CD8-positive, alpha-beta memory T cell (primary cell): ENCODE data around the gene PNKD. TPM values are rescaled to one million over a fixed set of nuclear protein-coding genes. Genes with fewer than 3 reads are reported as not detected.

ENCODE experiments used
- CTCF ChIA-PET: fragments of 350-600 bp; sonication (Branson Sonifier 250); formaldehyde crosslinking; loops from one replicate; lab custom pipeline; 2021; ENCODE audit warnings: antibody characterized with exemption; lab: Charles Lee
- POLR2A ChIA-PET: fragments of 350-600 bp; sonication (Branson Sonifier 250); formaldehyde crosslinking; loops from one replicate; lab custom pipeline; 2021; ENCODE audit warnings: antibody characterized with exemption; lab: Charles Lee
- DNase-seq, 5 donors: peaks; one replicate each; pipeline versions ENCODE4 v3.0.0 to v3.0.0-alpha.2; 2020 to 2022; ENCODE audit warnings: mixed read lengths in 1 of 5
- H3K27ac ChIP-seq: one replicate; pipeline ENCODE4 v1.7.0; 2013; ENCODE audit warnings: low read depth, mild to moderate bottlenecking, low read length, moderate library complexity
- H3K27me3 ChIP-seq: 2 replicates; pipeline ENCODE4 v1.7.0; 2013; ENCODE audit warnings: low read length, mild to moderate bottlenecking; ENCODE audit not compliant: insufficient read depth, poor library complexity, severe bottlenecking
- H3K36me3 ChIP-seq: 2 replicates; pipeline ENCODE4 v1.7.0; 2013; ENCODE audit warnings: mild to moderate bottlenecking, low read length, moderate library complexity; ENCODE audit not compliant: insufficient read depth
- H3K4me1 ChIP-seq: 2 replicates; pipeline ENCODE4 v1.7.0; 2013; ENCODE audit warnings: mild to moderate bottlenecking, low read length, moderate library complexity; ENCODE audit not compliant: insufficient read depth
- H3K4me3 ChIP-seq: 2 replicates; pipeline ENCODE4 v1.7.0; 2013; ENCODE audit warnings: mild to moderate bottlenecking, low read length
- H3K9me3 ChIP-seq: 2 replicates; pipeline ENCODE4 v1.7.0; 2013; ENCODE audit warnings: mild to moderate bottlenecking, low read length
- H3K27ac Mint-ChIP-seq, 8 donors: one replicate each; pipeline ENCODE4 v1.8.0; 2020 to 2021; ENCODE audit warnings: mixed read lengths in 8 of 8, mild to moderate bottlenecking in 6 of 8, inconsistent platforms in 3 of 8, moderate library complexity in 3 of 8
- H3K27me3 Mint-ChIP-seq, 2 donors: one replicate each; pipeline ENCODE4 v1.8.0; 2020 to 2021; ENCODE audit warnings: mixed read lengths in 2 of 2, mild to moderate bottlenecking in 1 of 2, moderate library complexity in 1 of 2
- H3K36me3 Mint-ChIP-seq, 3 donors: one replicate each; pipeline ENCODE4 v1.8.0; 2020 to 2021; ENCODE audit warnings: mixed read lengths in 3 of 3, inconsistent platforms in 1 of 3, mild to moderate bottlenecking in 1 of 3
- H3K4me1 Mint-ChIP-seq, 3 donors: one replicate each; pipeline ENCODE4 v1.8.0; 2020 to 2021; ENCODE audit warnings: mixed read lengths in 3 of 3, inconsistent platforms in 1 of 3, mild to moderate bottlenecking in 1 of 3
- H3K4me3 Mint-ChIP-seq, 7 donors: one replicate each; pipeline ENCODE4 v1.8.0; 2020 to 2021; ENCODE audit warnings: mixed read lengths in 7 of 7, mild to moderate bottlenecking in 6 of 7, moderate library complexity in 4 of 7, inconsistent platforms in 2 of 7
- H3K9me3 Mint-ChIP-seq, 5 donors: one replicate each; pipeline ENCODE4 v1.8.0; 2020 to 2022; ENCODE audit warnings: mixed read lengths in 5 of 5, mild to moderate bottlenecking in 3 of 5, moderate library complexity in 2 of 5, inconsistent platforms in 1 of 5
- polyA plus RNA-seq: library from polyadenylated mRNA; unstranded; fragments of 300-500 nt; fragmentation: Illumina TruSeq; gene quantifications from one replicate; pipeline ENCODE4 v1.2.3, GENCODE V29; 2021
- total RNA-seq, 2 experiments: library from RNA; stranded (reverse); gene quantifications; one replicate each; pipeline ENCODE4 v1.2.3, GENCODE V29; 2021

PNKD gene
- total RNA-seq, result 10 to 100 TPM; 26.8 to 31.6 TPM
- 111 TPM for polyA plus RNA-seq

- ChIA-PET POLR2A (interaction anchor here (0.6 to 4.8 kb wide), 13 partner anchors 9 to 389 kb away, joined by 3 to 41 read pairs (median 3); partner anchors contain the start of genes ARPC2, BCS1L, GPBAR1 and ZNF142), CTCF (interaction anchor here (0.8 to 8.4 kb wide), 20 partner anchors 8 to 125 kb away, joined by 3 to 144 read pairs (median 5); partner anchors contain the start of genes ARPC2, CATIP and TMBIM1)
- H3K36me3 Mint-ChIP-seq, result peaks cover 0 to 69% (median 11%) of the 10 kb centered on the region in 3 donors
- no peaks in the 10 kb centered on the region for H3K27me3 Mint-ChIP-seq
- DNase-seq, result peak; percentile 100
- Histone ChIP-seq H3K9me3 (no peaks in the 10 kb centered on the region), H3K27me3 (no peaks in the 10 kb centered on the region), H3K36me3 (peaks cover 35% of the 10 kb centered on the region), H3K4me1 (peaks cover 31% of the 10 kb centered on the region), H3K4me3 (peak within 1 kb of the TSS; percentile 94), H3K27ac (peak within 1 kb of the TSS; percentile 83)
- H3K9me3 Mint-ChIP-seq, result no peaks in the 10 kb centered on the region
- peak within 1 kb of the TSS; percentile 85 to 95 (median 89) for H3K4me3 Mint-ChIP-seq
- H3K4me1 Mint-ChIP-seq, result peaks cover 42 to 66% (median 50%) of the 10 kb centered on the region in 3 donors
- H3K27ac Mint-ChIP-seq, result peak within 1 kb of the TSS; percentile 74 to 99 (median 92)
These were observed at the start of gene PNKD, which contains the start of gene AAMP for GRCh38 chr2:218269900-218270720. Gene PNKD (plus strand): TSS chr2:218270519. CDS start chr2:218270536, 17 bp downstream. Gene AAMP (minus strand): TSS chr2:218270137. CDS start chr2:218270086, 51 bp downstream.

GRCh38 chr2:218221000-218221399 lies 49.3 kb upstream of the PNKD start:
- Histone ChIP-seq H3K4me1 (peaks cover 74% of the 10 kb centered on the region), H3K9me3 (no peaks in the 10 kb centered on the region), H3K27ac (peak overlapping the region; percentile 1), H3K27me3 (no peaks in the 10 kb centered on the region), H3K4me3 (peak overlapping the region; percentile 87), H3K36me3 (peaks cover 19% of the 10 kb centered on the region)
- Mint-ChIP-seq H3K9me3 (peaks cover 0 to 3% (median 0%) of the 10 kb centered on the region in 5 donors), H3K27me3 (no peaks in the 10 kb centered on the region), H3K27ac (peak overlapping the region; percentile 21 to 100 (median 98)), H3K4me3 (peak overlapping the region; percentile 64 to 97 (median 93)), H3K36me3 (peaks cover 8 to 84% (median 25%) of the 10 kb centered on the region in 3 donors), H3K4me1 (peaks cover 75 to 83% (median 81%) of the 10 kb centered on the region in 3 donors)
- POLR2A ChIA-PET, result interaction anchor here (0.6 to 2.8 kb wide), 4 partner anchors 9 to 52 kb away, joined by 4 to 10 read pairs (median 6); no protein-coding TSS in a partner anchor
- peak in 1 of 5 donors; percentile 9 for DNase-seq
- CTCF ChIA-PET, result interaction anchor here (1.2 to 2.7 kb wide), 6 partner anchors 8 to 49 kb away, joined by 3 to 13 read pairs (median 4); partner anchors contain the start of genes AAMP and PNKD

- H3K36me3 Mint-ChIP-seq, result peaks cover 8 to 92% (median 33%) of the 10 kb centered on the region in 3 donors
- no peaks in the 10 kb centered on the region for H3K27me3 Mint-ChIP-seq
- H3K36me3 ChIP-seq, result peaks cover 28% of the 10 kb centered on the region
These were observed 47.3 kb upstream of the PNKD start for GRCh38 chr2:218223046-218223445.

GRCh38 chr2:218224186-218224585 lies 46.1 kb upstream of the PNKD start:
- no peak for DNase-seq
- Mint-ChIP-seq H3K27ac (peak overlapping the region; percentile 67 to 100 (median 94)), H3K4me1 (peaks cover 87 to 96% (median 96%) of the 10 kb centered on the region in 3 donors), H3K4me3 (peak overlapping the region; percentile 36 to 96 (median 91)), H3K9me3 (no peaks in the 10 kb centered on the region), H3K27me3 (no peaks in the 10 kb centered on the region), H3K36me3 (peaks cover 8 to 93% (median 34%) of the 10 kb centered on the region in 3 donors)
- peaks cover 82% of the 10 kb centered on the region for H3K4me1 ChIP-seq
- no peak overlapping the region for H3K4me3 ChIP-seq
- ChIA-PET CTCF (interaction anchor here (1.1 to 1.8 kb wide), 2 partner anchors 9 to 15 kb away, joined by 3 to 4 read pairs; no protein-coding TSS in a partner anchor), POLR2A (no interaction called here)
- H3K36me3 ChIP-seq, result peaks cover 35% of the 10 kb centered on the region
- no peaks in the 10 kb centered on the region for H3K9me3 ChIP-seq
- no peak overlapping the region for H3K27ac ChIP-seq
- no peaks in the 10 kb centered on the region for H3K27me3 ChIP-seq

More at GRCh38 chr2:218223046-218223445, 47.3 kb upstream of the PNKD start:
- H3K4me3 ChIP-seq, result peak overlapping the region; percentile 7
- Mint-ChIP-seq H3K27ac (peak overlapping the region; percentile 67 to 100 (median 94)), H3K4me3 (peak overlapping the region; percentile 70 to 97 (median 91)), H3K4me1 (peaks cover 81 to 90% (median 89%) of the 10 kb centered on the region in 3 donors), H3K9me3 (no peaks in the 10 kb centered on the region)
- peak in 1 of 5 donors; percentile 8 for DNase-seq
- peak overlapping the region; percentile 0 for H3K27ac ChIP-seq
- H3K27me3 ChIP-seq, result no peaks in the 10 kb centered on the region
- H3K4me1 ChIP-seq, result peaks cover 71% of the 10 kb centered on the region
- ChIA-PET POLR2A (no interaction called here), CTCF (interaction anchor here (0.6 kb wide), 1 partner anchor 70 kb away, joined by 3 read pairs; no protein-coding TSS in a partner anchor)
- no peaks in the 10 kb centered on the region for H3K9me3 ChIP-seq

GRCh38 chr2:218226903-218227302 lies 43.4 kb upstream of the PNKD start:
- Mint-ChIP-seq H3K36me3 (peaks cover 17 to 89% (median 28%) of the 10 kb centered on the region in 3 donors), H3K27me3 (no peaks in the 10 kb centered on the region), H3K27ac (peak overlapping the region; percentile 11 to 98 (median 82)), H3K9me3 (no peaks in the 10 kb centered on the region), H3K4me3 (peak overlapping the region in 6 of 7 donors; percentile 34 to 59 (median 46)), H3K4me1 (peaks cover 87 to 95% (median 91%) of the 10 kb centered on the region in 3 donors)
- Histone ChIP-seq H3K36me3 (peaks cover 39% of the 10 kb centered on the region), H3K4me3 (no peak overlapping the region), H3K9me3 (no peaks in the 10 kb centered on the region), H3K27ac (no peak overlapping the region), H3K27me3 (no peaks in the 10 kb centered on the region), H3K4me1 (peaks cover 81% of the 10 kb centered on the region)
- no peak for DNase-seq
- POLR2A ChIA-PET, result interaction anchor here (0.9 to 2.0 kb wide), 2 partner anchors 9 to 44 kb away, joined by 3 to 7 read pairs; partner anchors contain the start of genes ARPC2 and PNKD
- CTCF ChIA-PET, result interaction anchor here (1.2 to 2.7 kb wide), 7 partner anchors 10 to 46 kb away, joined by 3 to 9 read pairs (median 5); partner anchors contain the start of genes AAMP, ARPC2 and PNKD

GRCh38 chr2:218228366-218229090 lies 41.8 kb upstream of the PNKD start:
- Mint-ChIP-seq H3K9me3 (no peaks in the 10 kb centered on the region), H3K4me1 (peaks cover 77 to 89% (median 85%) of the 10 kb centered on the region in 3 donors), H3K4me3 (peak overlapping the region in 6 of 7 donors; percentile 1 to 82 (median 56)), H3K27ac (peak overlapping the region; percentile 73 to 94 (median 92)), H3K36me3 (peaks cover 23 to 88% (median 30%) of the 10 kb centered on the region in 3 donors), H3K27me3 (no peaks in the 10 kb centered on the region)
- POLR2A ChIA-PET, result interaction anchor here (0.7 to 2.5 kb wide), 7 partner anchors 8 to 978 kb away, joined by 3 to 10 read pairs (median 5); partner anchors contain the start of genes ARPC2 and ZFAND2B
- H3K27ac ChIP-seq, result no peak overlapping the region
- CTCF ChIA-PET, result interaction anchor here (0.9 to 2.7 kb wide), 6 partner anchors 9 to 167 kb away, joined by 3 to 13 read pairs (median 8); partner anchors contain the start of genes AAMP, ARPC2 and PNKD
- H3K4me1 ChIP-seq, result peaks cover 65% of the 10 kb centered on the region
- no peaks in the 10 kb centered on the region for H3K9me3 ChIP-seq
- H3K36me3 ChIP-seq, result peaks cover 47% of the 10 kb centered on the region
- DNase-seq, result no peak
- H3K4me3 ChIP-seq, result no peak overlapping the region
- H3K27me3 ChIP-seq, result no peaks in the 10 kb centered on the region
